Sigmoid colon (tissue), 4 donors: ENCODE results near the gene POLR1B.

Source experiments
- EP300 ChIP-seq, 4 donors: sonication (generic); formaldehyde crosslinking; IDR thresholded peaks; one replicate each; pipeline ENCODE4 v1.6.1; 2017; ENCODE audit warnings: antibody characterized with exemption in 4 of 4
- POLR2AphosphoS5 ChIP-seq, 4 donors: sonication (generic); formaldehyde crosslinking; IDR thresholded peaks; one replicate each; pipeline ENCODE4 v1.6.1; 2017; ENCODE audit warnings: antibody characterized with exemption in 4 of 4
- TF ChIP-seq, protein P1 (sequence below), 4 experiments: fragments of 450-650 bp in 3 of 4; fragments of 200-600 bp in 1 of 4; IDR thresholded peaks; one replicate each; pipeline ENCODE4 v1.5.1; 2016 to 2019; ENCODE audit warnings: antibody characterized with exemption in 4 of 4, mild to moderate bottlenecking in 3 of 4, moderate library complexity in 2 of 4

- no peak for TF ChIP-seq EP300 (IDR thresholded peaks at IDR 0.05)
- TF ChIP-seq, protein P1, sequence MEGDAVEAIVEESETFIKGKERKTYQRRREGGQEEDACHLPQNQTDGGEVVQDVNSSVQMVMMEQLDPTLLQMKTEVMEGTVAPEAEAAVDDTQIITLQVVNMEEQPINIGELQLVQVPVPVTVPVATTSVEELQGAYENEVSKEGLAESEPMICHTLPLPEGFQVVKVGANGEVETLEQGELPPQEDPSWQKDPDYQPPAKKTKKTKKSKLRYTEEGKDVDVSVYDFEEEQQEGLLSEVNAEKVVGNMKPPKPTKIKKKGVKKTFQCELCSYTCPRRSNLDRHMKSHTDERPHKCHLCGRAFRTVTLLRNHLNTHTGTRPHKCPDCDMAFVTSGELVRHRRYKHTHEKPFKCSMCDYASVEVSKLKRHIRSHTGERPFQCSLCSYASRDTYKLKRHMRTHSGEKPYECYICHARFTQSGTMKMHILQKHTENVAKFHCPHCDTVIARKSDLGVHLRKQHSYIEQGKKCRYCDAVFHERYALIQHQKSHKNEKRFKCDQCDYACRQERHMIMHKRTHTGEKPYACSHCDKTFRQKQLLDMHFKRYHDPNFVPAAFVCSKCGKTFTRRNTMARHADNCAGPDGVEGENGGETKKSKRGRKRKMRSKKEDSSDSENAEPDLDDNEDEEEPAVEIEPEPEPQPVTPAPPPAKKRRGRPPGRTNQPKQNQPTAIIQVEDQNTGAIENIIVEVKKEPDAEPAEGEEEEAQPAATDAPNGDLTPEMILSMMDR (IDR thresholded peaks at IDR 0.05) = no peak
- TF ChIP-seq POLR2AphosphoS5 (IDR thresholded peaks at IDR 0.05) = peak in 2 of 4 donors; percentile 19 to 32
Measured at GRCh38 chr2:112541315-112542122, 746 bp upstream of the POLR1B start.
